ENCODE results near the gene RADX.

GRCh38 chrX:106696502-106696901 is 84.7 kb downstream of the RADX start:
- TF ChIP-seq RAD21 (IDR thresholded peaks at IDR 0.05; ENCODE audit: low read depth) (no peak), TAF1 (IDR thresholded peaks at IDR 0.05; ENCODE audit: low read depth) (no peak), CEBPB (IDR thresholded peaks at IDR 0.05) (no peak), REST (IDR thresholded peaks at IDR 0.05; ENCODE audit: low read depth) (no peak), EP300 (IDR thresholded peaks at IDR 0.05; ENCODE audit: borderline replicate concordance) (no peak)

Measured in Ishikawa (cell line).